Left lobe of liver (tissue), 2 donors: ENCODE measurements around the gene MFGE8. TPM values are rescaled to one million over a fixed set of nuclear protein-coding genes. Genes with fewer than 3 reads are reported as not detected.
"Not testable (repeated sequence)": the region's sequence is repeated elsewhere in the genome, so short reads cannot be mapped to it uniquely, and the experiment has no call there.

Experiments used
- ATAC-seq: fragments of 200-7000 bp; cut with Tn5 transposase; one replicate; pipeline ENCODE4 v1.9.1; 2020; ENCODE audit warnings: mild to moderate bottlenecking, moderate library complexity
- DNase-seq: peaks from one replicate; pipeline ENCODE4 v3.0.0-alpha.2; 2020; ENCODE audit warnings: low spot score
- total RNA-seq: library from RNA; stranded (reverse); gene quantifications from one replicate; pipeline ENCODE4 v1.2.1, GENCODE V29; 2021
- donor health status: DM: no; HTN: no; CAD: no; lungs with moderate emphysema.
- donor health status: DM: no; HTN: yes; CAD: no.

MFGE8 gene, protein sequence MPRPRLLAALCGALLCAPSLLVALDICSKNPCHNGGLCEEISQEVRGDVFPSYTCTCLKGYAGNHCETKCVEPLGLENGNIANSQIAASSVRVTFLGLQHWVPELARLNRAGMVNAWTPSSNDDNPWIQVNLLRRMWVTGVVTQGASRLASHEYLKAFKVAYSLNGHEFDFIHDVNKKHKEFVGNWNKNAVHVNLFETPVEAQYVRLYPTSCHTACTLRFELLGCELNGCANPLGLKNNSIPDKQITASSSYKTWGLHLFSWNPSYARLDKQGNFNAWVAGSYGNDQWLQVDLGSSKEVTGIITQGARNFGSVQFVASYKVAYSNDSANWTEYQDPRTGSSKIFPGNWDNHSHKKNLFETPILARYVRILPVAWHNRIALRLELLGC
- 29.1 TPM for total RNA-seq

DNA sequence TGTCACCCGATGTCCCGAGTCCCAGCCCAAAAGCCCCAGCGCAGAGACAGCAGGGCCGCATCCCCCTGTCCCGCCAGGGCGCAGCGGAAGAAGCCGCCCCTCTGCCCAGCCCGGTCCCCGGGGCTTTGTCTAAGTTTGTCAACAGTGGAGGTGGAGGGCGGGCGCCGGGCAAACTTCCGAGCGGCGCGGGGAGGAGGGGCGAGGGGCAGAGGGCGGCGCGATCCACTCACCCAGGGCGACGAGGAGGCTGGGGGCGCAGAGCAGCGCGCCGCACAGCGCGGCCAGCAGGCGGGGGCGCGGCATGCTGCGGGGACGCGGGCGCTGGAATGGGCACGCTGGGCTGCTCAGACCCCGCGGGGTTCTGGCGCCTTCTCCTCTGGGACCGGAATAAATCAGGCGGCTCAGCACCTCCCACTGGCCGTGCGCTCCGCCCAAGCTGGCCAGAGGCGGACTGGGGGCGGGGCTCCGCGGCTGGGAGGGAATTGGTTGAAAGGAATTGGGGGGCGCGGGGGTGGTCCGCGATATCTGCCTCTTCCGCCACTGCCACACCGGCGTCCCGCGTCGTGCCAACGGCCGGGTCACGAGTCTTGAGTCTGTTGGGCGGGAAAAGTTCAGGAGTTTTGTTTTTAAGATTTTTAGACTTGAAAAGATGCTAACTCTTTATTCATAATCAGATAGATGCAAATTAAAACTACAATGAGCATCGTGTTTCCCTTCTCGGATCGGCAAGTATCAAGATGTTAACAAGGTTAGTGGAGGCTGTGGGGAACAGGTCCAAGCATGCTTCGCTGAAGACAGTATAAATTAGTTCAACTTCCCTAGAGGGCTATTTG, at the start of gene MFGE8:
Gene MFGE8 (minus strand): TSS at position 363 of the 833 bp plus-strand sequence. CDS start 60 bp downstream, at position 303.
- ATAC-seq (peak; percentile 91), DNase-seq (peak; percentile 76)

DNA sequence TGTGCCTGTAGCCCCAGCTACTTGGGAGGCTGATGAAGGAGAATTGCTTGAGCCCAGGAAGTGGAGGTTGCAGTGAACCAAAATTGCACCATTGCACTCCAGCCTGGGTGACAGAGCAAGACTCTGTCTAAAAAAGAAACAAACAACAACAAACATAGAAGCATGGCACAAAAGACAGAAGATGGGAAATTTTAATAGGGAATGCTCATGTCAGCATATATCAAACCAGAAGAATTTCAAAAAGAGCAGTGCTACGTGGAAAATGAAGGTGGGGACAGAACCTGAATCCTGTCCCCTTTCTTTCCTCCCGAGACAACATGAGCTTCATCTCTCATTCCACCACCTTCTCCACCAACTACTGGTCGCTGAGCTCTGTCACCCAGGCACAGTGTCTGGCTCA, 46.3 kb upstream of the MFGE8 start:
- ATAC-seq: no peak
- no peak for DNase-seq

DNA sequence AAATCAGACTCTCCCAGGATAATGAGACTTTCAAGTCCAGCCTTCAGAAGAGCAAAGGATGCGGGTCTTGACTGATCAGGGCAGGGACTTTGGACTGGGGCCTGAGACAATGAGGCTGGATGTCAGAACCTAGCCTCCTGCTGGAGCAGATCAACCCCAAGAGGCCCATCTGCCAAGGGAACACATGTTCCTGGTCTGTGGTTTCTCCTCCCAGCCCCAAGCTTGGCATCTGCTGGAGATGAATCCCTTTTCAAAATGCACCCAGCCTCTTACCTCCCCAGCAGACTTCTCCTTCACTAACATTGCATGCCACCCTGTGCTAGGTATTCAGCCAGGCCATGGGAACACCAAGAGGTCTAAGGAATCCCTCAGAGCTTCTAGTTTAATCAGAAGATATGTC, 43.7 kb upstream of the MFGE8 start:
- ATAC-seq: no peak
- DNase-seq: no peak

DNA sequence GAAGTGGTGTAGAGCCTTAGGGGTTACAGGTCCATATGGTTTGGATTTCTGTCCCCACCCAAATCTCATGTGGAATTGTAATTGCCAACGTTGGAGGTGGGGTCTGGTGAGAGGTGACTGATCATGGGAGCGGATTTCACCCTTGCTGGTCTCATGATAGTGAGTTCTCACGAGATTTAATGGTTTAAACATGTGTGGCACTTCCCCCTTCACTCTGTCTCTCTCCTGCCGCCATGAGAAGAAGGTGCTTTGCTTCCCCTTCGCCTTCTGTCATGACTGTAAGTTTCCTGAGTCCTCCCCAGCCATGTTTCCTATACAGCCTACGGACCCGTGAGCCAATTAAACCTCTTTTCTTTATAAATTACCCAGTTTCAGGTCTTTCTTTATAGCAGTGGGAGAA, 43.1 kb upstream of the MFGE8 start:
- no peak for ATAC-seq
- no peak for DNase-seq

DNA sequence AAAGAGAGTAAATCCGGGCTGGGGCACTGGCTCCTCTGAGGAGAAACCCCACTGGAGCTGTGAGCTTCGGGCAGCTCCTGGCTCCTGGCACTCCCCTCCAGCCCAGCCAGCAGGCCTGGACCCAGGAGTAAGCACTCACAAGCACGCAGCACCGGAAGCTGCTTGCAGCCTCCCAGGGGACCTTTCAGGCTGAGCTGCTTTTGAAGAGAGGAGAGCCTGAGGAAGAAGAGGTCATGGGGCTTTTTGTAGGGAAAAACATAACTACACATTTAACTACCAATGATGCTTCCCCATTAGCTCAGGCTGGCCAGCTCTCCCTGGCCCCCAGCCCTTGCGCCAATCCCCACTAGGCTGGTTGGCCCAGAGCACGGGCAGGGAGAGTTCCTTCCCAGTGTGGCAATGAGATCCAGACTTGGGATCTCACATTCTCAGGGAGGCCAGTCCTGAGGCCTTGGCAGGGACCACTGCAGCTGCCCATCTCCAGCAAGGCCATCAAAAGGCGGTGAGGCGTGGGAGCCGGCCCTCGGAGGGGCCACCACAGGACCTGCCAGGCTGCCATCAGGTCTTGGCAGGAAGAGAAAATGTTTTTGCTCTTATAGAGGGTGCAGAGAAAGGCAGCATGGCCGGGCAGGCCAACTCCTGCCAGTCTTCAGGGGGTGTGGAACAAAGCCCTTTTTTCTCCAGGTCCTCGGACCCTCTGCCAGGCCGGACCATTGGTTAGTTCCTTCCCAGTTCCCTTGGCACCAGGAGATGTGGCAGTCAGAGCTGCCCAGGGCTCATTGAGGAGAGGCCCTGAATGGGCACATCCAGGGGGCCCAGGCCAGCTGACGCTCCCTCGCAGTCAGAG, 41.5 kb upstream of the MFGE8 start:
- ATAC-seq: no peak
- DNase-seq: no peak

DNA sequence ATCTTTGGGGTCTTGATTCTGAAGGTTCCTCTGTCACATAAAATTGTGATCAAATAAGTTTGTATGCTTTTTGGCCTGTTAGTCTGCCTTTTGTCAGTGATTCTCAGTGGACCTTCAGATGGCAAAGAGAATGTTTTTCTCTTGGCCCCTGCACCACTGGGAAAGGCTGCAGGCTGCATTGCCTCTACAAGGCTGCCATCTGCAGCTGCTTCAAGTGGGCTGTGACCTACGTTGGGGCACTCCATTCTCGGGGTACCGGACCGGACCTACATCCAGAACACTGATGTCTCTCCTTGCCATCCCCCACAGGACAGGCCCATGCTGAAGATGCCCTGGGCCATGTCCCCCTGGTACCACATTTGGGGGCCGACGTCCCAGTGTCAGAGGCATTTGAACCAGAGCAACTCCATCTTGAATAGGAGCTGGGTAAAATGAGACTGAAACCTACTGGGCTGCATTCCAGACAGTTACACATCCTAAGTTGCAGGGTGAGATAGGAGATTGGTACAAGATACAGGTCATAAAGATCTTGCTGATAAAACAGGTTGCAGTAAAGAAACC, 37.5 kb upstream of the MFGE8 start:
- DNase-seq (no peak), ATAC-seq (no peak)

DNA sequence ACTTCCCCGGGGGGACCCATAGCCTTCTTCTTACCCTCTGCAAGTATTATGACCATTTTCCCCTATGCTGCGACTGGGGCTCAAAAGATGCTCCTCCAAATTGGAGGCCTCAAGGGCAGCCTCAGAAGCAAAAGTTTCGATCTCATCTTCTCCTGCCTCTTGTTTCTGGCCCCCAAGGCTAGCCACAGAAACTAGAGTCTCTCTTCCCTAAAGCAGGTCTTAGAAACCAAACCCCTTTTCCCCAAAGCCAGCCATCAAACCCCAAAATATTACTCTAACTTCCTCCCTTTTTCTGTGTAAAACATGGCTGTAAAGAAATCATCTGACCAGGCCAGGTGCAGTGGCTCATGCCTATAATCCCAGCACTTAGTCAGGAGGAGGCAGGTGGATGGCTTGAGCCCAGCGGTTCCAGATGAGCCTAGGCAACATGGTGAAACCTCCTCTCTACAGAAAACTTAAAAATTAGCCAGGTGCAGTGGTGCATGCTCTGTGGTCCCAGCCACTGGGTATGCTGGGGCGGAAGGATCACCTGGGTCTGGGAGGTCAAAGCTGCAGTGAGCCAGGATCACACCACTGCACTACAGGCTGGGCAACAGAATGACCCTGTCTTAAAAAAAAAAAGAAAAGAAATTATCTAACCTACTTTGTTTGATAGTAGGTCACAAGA, 36.7 kb upstream of the MFGE8 start:
- ATAC-seq (no peak), DNase-seq (no peak)

DNA sequence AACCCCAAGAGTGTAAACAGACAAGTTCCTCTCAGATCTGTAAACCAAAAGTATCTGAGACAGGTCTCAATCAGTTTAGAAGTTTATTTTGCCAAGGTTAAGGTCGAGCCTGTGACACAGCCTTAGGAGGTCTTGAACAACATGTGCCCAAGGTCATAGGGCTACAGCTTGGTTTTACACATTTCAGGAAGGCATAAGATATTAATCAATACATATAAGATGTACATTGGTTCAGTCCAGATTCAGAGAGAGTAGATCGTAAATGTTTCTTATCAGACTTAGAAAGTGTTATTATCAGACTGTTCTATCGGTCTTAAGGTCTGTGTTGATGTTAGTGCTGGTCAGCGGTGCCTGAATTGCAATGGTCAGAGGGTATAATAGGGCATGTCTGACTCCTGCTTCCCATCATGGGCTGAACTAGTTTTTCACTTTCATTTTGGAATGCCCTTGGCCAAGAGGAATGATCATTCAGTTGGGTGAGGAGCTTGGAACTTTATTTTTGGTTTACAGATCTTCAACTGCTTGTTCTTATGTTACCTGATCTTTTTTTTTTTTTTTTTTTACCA, 27.0 kb upstream of the MFGE8 start:
- DNase-seq (no peak), ATAC-seq (no peak)

DNA sequence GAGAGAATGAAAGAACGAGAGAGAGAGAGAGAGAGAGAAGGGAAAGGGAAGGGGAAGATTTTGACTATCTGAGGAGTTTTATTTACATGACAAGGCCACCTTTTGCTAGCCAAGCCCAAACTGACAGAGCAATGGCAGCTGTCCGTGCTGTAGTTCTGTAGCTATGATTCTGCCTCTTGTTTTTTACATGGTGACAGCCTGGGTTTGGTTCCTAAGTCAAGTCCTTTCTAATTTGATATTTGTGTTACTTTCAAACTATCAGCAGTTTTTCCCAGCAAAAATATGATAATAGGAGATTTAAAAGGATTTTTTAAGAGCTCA, 26.3 kb upstream of the MFGE8 start:
- ATAC-seq (no peak), DNase-seq (no peak)

DNA sequence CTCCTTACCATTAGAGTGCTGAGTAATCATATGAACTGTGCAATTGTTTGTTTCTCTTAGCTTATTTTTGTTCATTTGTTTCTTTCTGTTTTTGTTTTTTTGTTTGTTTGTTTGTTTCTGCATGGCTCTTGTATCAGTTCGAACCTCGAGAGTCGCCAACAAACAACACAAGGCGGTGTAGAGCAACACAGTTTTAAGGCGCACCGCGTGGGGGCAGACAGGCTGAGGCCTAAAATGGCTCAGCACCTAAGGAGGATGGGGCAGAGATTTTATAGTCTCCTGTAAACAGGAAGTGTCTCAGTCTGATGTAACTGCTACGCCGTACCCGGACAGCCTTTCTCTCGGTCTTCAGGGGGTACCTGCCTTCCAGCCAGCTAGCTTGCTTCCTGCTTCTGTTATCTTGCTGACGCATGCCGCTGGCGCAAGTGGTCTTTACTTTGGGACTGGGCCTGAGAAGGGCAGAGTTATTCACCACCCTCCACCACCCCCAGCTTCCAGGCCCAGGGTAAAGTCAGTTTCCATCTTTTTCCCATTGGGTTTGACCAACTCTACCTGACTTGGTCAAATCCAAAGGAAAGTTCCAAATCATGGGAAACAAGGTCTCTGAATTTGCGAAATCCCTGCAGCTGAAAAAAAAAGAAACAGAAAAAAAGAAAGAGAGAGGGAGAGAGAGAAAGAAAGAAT, 25.8 kb upstream of the MFGE8 start:
- DNase-seq (no peak), ATAC-seq (no peak)

DNA sequence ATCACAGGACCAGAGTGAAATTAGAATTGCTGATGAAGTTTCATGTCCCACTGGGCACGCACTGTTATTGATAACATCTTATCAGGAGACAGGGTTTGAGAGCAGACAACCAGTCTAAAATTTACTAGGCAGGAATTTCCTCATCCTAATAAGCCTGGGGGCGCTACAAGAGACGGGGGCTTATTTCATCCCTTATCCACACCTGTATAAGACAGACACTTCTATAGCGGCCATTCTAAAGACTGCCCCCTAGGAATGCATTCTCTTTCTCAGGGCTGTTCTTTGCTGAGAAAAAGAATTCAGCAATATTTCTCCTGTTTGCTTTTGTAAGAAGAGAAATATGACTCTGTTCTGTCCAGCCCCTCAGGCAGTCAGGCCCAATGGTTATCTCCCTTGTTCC, 21.3 kb upstream of the MFGE8 start:
- not testable (repeated sequence) for DNase-seq, ATAC-seq

DNA sequence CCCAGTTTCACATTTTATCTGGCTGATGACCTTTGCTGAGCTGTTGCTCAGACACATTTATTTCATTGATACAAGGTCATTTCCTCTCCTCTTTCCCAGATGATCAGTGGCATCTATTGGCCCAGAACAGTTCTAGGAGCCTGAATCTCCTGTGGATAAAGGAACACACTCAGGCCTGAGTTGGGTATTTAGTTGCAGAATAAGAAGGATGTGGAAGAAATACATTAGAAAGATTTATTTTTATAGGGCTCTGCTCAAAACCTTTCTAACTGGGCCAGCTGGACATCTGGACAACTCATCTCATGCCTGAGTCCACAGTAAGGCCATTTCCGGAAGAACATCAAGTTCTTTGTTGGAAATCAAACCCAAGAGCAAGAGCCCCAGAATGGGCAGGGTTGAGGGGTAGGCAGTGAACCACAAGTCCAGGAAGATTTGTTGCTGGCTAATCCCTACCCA, 19.7 kb upstream of the MFGE8 start:
- ATAC-seq (no peak), DNase-seq (no peak)

DNA sequence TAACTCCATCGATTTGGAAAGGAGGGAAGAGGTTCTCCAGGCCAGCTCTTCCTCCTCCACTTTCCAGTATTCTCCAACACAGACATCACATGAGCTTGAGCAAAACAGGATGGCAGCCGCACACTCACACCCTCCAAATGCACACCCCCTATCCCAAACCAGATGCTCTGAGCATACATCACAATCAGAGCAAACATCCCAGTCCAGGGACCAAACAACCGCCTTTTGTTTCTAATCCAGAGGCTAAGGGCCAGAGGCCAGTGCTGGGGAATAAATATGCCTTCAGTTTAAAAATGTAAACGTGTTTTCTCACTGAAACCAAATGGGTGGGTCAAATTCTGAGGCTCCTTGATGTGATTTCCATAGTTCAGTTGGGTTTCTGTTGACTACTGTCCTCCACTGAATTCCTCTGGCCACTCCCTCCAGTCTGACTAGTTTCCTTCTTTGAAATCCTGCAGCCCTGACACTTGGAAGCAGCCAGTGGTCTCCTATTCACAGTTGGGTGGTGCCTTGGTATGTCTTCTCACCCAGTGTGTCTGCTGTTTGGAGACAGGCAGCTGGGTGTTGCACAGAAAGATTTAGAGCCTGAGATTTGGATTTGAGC, 19.2 kb upstream of the MFGE8 start:
- no peak for ATAC-seq
- no peak for DNase-seq

DNA sequence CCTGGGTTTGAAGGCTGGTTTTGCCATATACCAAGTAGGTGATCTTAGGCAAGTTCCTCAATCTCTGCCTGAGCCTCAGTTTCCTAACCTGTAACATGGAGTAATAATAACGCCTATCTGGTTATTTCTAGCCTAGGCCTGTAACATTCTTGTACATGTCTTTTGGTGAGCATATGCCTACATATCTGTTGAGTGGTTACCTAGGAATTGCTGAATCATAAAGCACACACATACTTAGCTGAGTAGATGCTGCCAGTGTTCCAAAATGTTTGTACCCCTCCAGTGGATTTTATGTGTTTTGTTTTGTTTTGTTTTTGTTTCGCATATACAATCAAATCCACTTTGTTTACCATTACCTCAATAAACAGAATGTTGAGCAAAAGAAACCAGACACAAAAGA, 17.4 kb upstream of the MFGE8 start:
- ATAC-seq (no peak), DNase-seq (no peak)

DNA sequence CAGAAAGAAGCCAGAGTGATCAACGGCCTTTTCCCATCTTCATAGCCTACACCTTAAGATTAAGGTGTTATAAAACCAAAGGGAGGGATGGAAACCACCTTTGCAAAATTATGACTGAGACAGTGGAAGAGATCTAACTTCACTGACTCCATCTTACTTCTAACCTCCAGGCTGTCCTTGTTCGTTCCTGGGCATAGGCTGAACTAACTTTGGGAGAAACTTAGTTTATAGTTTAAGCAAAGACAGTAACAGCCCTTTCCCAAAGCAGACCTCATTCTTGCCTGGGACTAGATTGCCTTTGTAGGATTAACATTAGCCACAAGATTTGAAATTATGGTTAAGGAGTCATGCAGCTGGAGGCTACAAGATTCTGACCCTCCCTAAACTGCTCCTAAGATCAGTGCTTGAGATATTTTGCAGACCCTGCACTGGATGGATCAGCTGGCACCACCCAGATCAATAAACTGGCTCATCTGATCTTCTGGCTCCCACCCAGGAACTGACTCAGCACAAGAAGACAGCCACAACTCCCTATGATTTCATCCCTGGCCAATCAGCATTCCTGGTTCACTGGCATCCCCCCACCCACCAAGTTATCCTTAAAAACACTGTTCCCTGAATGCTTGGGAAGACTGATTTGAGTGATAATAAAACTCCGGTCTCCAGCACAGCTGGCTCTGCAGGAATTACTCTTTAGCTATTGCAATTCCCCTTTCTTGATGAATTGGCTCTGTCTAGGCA, 16.3 kb upstream of the MFGE8 start:
- ATAC-seq, DNase-seq: not testable (repeated sequence)

DNA sequence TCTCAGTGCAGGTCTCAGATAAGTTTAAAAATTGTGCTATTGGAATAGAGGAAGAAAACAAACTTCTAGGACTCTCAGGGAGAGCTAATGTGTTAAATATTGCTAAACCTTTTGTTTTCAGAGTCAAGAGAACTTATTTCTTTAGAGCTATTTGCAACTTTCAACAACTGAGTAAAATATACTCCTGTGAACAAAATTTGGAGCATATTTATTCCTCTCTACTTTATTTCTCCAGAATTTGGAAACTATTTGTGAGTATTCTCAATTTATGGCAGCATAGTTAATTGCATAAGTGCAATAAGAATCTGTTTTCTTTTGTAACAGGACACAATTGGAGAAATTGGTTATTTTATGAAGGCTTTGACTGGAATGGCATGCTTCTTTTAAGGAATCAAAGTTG, 15.0 kb upstream of the MFGE8 start:
- DNase-seq, ATAC-seq: not testable (repeated sequence)

DNA sequence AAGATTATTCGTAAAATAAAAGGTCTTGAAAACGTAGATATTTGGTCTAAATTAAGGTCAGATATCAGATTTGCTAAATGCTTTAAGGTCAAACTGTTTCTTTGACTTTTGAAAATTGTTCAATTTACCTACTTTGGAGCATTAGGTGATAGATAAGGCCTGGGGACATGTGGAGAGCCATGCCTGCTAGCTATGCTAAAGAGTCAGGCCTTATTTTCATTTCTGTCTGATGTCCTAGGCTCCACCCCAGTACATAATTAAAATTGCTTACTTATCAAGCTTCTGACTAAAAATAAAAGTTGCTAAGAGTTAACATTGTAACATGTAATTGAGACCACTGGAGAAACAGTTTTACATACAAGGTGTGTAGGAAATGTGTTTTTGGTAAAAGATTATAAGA, 12.5 kb upstream of the MFGE8 start:
- ATAC-seq, DNase-seq: not testable (repeated sequence)

DNA sequence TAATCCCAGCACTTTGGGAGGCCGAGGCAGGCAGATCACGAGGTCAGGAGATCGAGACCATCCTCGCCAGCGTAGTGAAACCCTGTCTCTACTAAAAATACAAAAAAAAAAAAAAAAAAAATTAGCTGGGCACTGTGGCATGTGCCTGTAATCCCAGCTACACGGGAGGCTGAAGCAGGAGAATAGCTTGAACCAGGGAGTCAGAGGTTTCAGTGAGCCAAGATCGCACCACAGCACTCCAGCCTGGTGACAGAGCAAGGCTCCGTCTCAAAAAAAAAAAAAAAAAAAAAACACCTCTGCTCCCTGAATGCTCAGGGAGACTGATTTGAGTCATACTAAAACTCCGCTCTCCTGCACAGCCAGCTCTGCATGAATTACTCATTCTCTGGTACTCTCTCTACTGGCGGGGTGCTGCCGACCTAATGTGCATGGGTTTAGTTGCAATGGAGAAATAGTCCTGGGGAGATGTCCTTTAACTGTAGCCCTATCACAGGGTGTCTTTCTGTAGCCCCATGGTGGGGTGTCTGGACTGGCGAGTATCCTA, 7.8 kb upstream of the MFGE8 start:
- ATAC-seq, DNase-seq: not testable (repeated sequence)
